Sciatic nerve (tissue), 2 donors: ENCODE measurements around the gene FBXO41. TPM values are rescaled to one million over a fixed set of nuclear protein-coding genes. Genes with fewer than 3 reads are reported as not detected.

ENCODE experiments used
- ATAC-seq: fragments of 200-7000 bp; cut with Tn5 transposase; one replicate; pipeline ENCODE4 v1.9.1; 2020; ENCODE audit warnings: mild to moderate bottlenecking, moderate library complexity
- DNase-seq: peaks from one replicate; pipeline ENCODE4 v3.0.0-alpha.2; 2020; ENCODE audit warnings: low spot score
- intact Hi-C: fragments of 100-400 bp; cut with DNase I; formaldehyde crosslinking; loops from one replicate; pipeline ENCODE4 v1.14.2; 2022
- total RNA-seq: library from RNA; stranded (reverse); fragmentation: NEBNext Ultra II Directional; extraction: Animal tissue kit (Norgen Biotek cat#: 25700); gene quantifications from one replicate; pipeline ENCODE4 v1.2.1, GENCODE V29; 2021
- donor health status: DM: no; HTN: no; CAD: no.
- donor health status: DM: no; HTN: no; CAD: no.

The FBXO41 gene
- total RNA-seq, 1 donor from 2014 or later = 2.1 TPM

DNA sequence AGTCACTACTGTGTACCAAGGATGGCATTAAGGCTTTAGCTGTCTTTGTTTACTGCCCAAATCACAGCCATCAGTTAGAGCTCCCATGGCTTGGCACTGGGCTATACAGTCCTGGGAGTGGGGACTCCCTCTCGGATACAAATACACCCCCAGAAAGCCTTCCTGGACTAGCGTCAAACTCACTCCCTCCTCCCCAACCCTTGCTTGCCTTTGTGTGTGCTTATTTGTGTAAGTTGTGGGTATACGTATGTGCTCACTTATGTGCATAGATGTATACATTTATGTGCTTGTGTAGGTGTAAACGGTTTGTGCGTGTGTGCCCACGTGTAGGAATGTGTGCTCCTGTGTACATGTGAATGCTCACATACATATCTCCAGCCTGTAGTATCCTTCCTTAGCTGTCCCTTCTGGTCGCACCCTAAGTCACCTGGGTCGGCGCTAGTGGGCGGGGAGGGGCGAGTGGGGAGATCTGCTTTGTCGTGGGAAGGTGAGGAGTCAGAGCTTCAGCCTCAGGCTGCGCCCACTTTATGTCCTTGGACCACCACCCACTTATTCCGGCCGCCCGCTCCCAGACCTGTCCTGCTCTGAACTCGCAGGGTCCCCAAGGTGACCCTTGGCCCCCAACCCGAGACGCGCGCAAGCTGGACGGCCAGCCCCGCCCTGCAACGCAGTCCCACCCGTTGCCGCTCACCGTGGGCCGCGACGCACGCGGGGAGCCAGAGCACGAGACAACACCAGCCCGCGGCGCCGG is 51.7 kb downstream of the FBXO41 start:
- intact Hi-C loops = no loop called here
- no peak for DNase-seq
- no peak for ATAC-seq

DNA sequence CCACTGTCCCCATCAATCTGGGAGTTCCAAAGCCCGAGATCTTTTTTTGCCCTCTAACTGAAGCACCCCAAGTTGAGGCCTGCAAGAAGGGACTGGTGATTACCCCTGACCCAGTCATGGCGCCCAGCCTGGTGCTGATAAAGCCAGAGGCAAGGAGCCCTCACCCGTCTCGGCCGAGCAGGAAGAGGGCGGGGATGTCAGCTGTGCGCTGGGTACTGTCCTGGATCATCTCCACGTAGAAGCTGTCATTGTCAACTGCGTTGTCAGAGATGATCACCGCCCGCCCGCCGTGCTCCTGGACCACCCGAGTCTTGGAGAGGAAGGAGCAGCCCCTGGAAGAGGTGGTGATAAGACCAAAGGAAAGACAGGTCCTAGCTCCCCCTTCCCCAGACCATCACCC is 55.6 kb downstream of the FBXO41 start:
- ATAC-seq = no peak
- intact Hi-C loops = no loop called here
- no peak for DNase-seq

DNA sequence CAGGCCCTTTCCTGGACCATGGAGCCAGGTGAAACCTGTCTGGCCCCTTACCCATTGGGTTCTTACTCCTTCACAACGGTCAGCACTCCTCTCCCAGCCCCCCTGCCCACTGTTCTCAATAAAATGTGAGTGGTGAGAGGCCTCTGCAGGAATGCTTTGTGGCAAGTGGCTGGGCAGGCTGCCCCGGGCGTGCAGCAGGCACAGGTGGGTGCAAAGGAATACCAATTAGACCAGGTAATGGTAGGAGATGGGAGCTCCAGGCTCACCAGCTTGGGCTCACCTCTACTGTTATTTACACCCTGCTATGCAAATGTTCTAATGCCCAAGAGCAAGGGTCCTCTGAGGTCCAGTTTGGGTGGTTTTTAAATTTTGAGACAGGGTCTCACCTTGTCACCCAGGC is 57.2 kb downstream of the FBXO41 start:
- ATAC-seq = no peak
- intact Hi-C loops = no loop called here
- DNase-seq = no peak

DNA sequence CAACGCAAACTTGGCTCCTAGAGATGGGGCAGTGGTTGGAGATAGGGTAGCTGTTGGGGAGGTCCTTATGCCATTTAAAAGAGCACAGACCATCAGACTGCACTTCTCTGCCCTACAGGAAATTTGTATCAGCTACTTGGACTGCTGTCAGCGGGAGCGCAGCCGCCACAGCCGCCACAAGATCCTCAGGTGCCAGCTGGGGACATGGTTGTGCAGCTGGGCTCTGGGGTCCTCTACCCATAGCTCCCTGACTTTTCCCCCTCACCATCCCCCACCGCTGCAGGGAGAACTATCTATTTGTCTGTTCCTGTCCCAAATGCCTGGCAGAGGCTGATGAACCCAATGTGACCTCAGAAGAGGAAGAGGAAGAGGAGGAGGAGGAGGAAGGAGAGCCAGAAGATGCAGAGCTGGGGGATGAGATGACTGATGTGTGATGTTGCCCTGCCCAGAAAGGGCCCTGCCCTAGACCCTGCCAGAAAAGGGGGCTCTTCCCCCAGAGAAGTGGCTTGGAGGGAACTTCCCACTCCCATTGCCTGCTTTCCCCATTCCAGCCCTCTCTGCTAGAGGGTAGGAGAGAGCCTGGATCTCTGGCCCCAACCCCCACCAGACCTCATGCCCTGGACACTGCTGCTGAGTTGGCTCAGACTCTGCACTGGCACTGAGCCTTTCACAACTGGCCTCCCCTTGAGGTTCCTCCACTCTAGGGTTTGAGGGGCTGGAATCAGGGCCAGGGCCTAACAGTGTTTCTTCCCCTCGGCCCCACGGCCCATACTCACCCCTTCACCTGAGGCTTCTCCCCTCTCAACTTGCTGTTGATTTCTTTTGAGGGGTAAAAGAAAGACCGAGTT is 58.5 kb downstream of the FBXO41 start:
- no peak for DNase-seq
- intact Hi-C loops = no loop called here
- peak; percentile 24 for ATAC-seq

DNA sequence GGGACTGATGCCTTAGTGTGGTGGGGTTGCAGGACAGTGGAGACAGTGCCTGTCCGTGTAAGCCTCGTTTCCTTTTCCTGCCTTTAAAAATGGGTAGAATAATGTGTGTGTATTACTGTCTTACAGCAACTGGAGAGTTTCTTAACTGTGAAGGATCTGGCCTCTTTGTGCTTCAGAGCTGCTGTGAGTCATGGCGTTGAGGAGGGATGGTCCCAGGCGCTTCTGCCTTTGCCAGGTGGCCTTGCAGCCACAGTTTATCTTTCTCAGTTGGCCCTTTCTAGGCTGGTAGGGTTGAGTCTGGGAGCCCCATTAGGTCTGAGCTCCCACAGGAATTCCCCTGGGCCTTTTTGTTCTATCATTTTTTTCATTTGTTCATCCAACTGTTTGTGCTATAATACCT is 60.5 kb downstream of the FBXO41 start:
- ATAC-seq (no peak), DNase-seq (no peak)
- intact Hi-C loops = no loop called here

DNA sequence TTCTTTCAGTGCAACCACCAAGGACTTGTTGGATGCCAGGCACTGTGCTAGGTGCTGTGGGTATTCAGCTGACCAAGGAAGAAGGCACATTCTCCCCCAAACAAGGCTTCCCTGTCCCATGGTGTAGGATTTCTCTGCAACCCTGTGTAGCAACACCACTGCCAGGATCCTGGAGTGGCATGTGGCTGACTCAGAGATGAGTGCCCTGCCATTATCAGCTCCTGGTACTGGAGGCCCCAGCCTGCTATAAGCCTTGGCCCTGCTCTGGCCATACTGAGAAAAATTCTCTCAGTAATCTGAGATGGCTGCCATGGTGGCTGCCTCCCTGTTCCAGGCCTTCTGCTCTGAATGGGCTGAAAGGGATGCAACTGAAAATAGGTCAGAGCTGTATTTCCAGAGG is 66.0 kb downstream of the FBXO41 start:
- ATAC-seq (no peak), DNase-seq (no peak)
- intact Hi-C loops = no loop called here

DNA sequence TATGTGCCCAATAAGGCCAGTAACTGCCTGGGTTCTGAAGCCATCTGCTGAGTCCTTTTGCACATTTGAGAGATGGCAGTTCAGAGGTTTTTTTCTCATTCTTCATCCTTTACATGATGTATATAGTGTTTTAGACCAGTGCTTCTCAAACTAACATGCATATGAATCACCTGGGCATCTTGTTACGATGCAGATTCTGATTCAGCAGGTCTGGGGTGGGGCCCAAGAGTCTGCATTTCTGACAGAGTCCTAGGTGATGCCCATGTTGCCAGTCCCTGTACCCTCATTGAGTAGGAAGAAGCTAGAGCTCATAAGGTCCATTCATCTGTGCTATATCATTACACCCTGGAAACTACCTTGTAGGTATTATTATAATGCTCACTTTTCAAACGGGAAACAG is 66.5 kb downstream of the FBXO41 start:
- ATAC-seq (no peak), DNase-seq (no peak)
- intact Hi-C loops = no loop called here

DNA sequence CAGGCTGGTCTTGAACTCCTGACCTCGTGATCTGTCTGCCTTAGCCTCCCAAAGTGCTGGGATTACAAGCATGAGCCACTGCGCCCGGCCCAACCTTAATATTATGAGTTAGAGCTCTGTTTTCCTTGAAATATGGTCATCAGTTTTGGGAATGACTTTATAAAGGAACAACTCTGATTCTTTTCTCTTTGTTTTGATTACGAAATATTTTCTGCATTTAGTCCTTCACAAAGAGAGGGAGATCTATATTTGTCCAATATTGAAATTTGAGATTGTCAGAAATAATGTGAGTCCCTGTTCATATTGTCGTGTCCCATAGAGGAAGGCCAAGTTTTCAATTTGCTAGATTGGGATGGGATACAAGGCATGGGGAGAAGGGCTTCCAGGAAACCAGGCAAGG is 67.1 kb downstream of the FBXO41 start:
- ATAC-seq (no peak), DNase-seq (no peak)
- intact Hi-C loops = no loop called here

DNA sequence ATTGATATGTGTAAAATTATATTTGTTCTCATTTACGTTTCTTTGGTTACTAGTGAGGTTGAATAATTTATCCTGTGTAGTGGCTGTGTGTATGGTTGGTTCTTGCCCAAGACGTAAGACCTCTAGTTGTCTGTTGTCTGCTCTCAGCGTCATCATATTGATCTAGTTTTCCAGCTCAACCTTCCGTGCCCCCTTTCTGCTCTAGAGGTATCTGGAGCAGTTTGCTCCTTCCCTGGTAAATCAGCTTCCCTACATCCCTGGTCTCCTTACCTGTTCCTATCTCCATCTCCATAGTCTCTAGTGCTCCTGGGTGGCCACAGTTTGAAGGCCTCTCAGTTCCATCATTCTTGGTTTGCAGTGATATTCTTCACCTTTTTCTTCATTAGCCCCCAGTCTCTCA is 69.0 kb downstream of the FBXO41 start:
- ATAC-seq (no peak), DNase-seq (no peak)
- intact Hi-C loops = no loop called here

DNA sequence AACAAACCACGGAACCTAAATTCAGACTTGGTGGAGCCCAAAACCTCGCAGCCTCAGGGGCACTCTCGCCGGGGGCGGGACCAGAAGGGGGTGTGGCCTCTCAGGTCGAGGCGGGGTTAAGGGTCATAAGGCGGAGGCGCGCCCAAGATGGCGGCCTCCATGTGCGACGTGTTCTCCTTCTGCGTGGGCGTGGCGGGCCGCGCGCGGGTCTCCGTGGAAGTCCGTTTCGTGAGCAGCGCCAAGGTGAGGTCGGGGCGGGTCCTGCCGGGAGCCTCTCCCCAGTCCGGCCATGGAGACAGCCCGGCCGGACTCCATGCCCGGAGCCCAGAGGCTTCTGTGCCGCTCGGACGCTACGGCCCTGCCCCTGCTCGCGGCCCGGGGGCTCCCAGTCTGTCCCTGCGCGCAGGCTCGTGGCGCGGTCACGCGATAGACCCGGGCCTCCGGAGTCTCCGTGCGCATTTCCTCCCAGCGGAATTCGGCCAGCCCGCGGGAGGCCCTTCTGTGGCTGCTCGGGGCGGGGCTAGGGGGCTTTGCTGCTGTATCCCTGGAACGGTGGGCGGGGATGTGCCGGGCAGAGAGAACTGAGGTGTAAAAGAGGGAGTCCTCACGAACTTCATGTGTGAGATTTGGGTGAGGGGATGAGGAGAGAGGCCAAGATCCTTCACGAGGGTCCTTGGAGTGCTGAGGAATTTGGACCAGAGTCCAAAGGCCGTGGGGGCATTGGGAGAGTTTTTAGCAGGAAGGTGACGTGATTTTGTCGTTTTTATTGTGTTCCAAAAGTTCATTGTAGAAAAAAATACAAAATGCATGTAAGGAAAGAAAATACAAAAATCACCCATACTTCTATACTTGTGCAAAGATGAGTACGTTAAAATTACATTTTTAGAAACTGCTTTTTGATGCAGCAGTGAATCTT is 69.9 kb downstream of the FBXO41 start, which contains the start of gene SMYD5:
TSS of gene SMYD5 (plus strand) at position 126 of the 916 bp plus-strand sequence. CDS start at position 148, 22 bp downstream.
- intact Hi-C loops = no loop called here
- DNase-seq (peak; percentile 94), ATAC-seq (peak; percentile 97)

DNA sequence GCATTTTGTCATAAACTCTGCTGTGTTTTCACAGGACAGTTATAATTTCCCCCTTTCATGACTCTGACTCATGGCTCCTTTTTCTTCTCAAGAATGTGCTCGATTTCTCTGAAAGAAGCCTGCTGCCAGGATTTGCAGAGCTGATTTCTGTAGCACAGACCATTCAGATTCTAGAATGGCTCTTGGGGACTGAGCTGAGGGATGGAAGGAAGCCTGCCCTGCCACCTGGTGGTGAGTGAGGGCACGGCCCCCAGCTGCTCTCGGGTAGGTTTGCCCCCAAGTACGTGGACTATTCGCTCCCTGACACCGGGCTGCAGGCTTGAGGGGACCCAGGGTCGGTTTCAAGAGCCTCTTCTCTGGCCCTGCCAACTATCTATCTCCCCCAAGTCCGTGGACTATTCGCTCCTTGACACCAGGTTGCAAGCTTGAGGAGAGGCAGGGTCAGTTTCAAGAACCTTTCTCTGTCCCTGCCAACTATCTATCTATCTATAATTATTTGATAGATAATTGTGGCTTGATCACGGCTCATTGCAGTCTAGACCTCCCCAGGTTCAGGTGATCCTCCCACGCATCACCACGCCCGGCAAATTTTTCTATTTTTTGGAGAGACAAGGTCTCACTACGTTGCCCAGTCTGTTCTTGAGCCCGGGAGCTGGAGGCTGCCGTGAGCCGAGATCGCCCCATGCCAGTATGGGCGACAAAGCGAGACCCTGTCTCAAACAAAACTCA is 71.7 kb downstream of the FBXO41 start:
- ATAC-seq = peak; percentile 77
- intact Hi-C loops = no loop called here
- peak; percentile 78 for DNase-seq

DNA sequence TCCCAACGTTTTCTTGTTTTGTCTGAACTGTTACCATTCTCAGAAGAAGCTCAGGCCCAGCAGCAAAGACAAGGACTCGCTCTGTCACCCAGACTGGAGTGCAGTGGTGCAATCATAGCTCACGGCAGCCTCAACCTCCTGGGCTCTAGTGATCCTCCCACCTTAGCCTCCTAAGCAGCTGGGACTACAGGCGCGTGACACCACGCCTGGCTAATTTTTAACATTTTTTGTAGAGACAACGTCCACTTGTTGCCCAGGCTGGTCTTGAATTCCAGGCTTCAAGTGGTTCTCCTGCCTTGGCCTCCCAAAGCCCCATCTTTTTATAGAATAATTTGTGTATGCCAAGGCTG is 72.2 kb downstream of the FBXO41 start:
- no peak for DNase-seq
- ATAC-seq = no peak
- intact Hi-C loops = no loop called here

DNA sequence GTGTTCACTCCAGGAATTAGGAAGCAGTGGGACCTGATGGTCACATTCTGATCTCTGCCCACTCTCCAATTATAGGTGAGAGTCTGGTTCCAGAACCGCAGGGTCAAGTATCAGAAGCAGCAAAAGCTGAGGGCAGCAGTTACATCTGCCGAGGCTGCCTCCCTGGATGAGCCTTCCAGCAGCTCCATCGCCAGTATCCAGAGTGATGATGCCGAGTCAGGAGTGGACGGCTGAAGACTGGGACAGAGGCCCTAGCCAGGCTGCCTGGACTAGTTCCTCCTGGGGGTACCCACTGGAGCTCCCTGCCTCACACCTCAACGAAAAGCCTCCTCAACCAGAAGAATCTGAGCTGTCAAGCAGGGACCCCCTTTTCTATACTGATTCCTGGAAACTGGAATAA is 73.6 kb downstream of the FBXO41 start:
- ATAC-seq (no peak), DNase-seq (no peak)
- intact Hi-C loops = no loop called here

DNA sequence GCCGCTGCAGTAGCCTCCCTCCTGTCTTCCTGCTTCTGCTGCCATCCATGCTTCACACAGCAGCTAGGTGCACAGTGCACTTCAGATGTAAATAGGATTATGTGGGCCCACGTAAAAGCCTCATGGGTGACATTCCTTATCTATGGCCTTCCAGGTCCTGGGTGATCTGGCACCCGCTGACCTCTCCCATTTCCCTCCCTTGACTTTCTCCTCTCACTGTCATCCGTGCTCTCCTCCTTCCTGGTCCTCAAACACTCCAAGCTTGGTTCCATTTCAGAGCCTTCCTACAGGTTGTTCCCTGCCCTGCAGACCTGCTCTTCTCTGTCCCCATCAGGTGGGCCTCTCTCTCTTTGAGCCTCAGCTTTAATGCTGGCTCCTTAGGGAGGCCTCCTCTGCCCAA is 74.3 kb downstream of the FBXO41 start:
- ATAC-seq (no peak), DNase-seq (no peak)
- intact Hi-C loops = no loop called here

DNA sequence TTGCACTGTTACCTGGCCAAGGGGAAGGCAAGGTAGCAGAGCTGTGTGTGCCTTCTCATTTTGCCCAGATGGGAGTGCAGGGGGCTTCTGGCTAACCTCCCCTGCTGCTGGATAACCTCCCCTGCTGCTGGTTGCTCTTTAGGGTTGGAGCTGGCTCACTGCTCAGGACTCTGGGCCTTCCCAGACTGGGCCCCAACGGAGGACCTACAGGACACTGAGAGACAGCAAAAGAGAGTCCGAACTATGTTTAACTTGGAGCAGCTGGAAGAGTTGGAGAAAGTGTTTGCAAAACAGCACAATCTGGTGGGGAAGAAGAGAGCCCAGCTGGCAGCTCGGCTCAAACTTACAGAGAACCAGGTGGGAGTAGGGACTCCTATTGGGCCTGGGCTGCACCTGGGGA is 76.0 kb downstream of the FBXO41 start:
- ATAC-seq (no peak), DNase-seq (no peak)
- intact Hi-C loops = no loop called here

DNA sequence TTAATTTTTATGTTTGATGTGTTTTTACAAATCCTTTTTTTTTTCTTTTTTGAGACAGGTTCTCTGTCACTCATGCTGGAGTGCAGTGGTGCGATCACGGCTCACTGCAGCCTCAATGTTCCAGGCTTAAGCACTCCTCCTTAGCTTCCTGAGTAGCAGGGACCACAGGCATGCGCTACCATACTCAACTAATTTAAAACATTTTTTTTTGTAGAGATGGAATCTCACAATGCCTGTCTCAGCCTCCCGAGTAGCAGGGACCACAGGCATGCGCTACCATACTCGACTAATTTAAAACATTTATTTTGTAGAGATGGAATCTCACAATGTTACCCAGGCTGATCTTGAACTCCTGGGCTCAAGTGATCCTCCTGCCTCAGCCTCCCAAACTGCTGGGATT is 78.7 kb downstream of the FBXO41 start:
- no peak for ATAC-seq
- no peak for DNase-seq

More for the DNA sequence above, 78.7 kb downstream of the FBXO41 start:
- intact Hi-C loops = no loop called here
